Measurements from ENCODE around the gene RRP1. TPM values are rescaled to one million over a fixed set of nuclear protein-coding genes. Genes with fewer than 3 reads are reported as not detected.

The RRP1 gene
- total and polyA plus RNA-seq, 9 of the 15 experiments (the other 6 are each of a cell fraction or from before 2014, with no cell fraction given): 0.89 to 105 (median 51.6) TPM

DNA sequence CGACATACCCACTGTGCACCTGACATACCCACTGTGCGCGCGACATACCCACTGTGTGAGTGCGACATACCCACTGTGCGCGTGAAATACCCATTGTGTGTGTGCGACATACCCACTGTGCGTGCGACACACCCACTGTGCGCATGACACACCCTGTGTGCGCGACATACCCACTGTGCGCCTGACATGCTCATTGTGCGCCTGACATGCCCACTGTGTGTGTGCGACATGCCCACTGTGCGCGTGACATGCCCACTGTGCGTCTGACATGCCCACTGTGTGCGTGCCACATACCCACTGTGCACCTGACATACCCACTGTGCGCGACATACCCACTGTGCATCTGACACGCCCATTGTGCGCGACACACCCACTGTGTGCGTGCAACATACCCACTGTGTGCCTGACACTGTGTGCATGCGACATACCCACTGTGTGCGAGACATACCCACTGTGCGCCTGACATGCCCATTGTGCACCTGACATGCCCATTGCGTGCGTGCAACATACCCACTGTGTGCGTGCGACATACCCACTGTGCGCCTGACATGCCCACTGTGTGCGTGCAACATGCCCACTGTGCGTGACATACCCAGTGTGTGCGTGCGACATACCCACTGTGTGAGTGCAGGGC lies 2.5 kb upstream of the RRP1 start (continued):
- 0 out of 2 replicates have a peak, but pooled peaks have one; percentile 72 for TF ChIP-seq RBM14 (IDR thresholded peaks at IDR 0.05; ENCODE audit: borderline replicate concordance, insufficient read depth, low read depth, low read length)
- 0 out of 2 replicates have a peak, but pooled peaks have one; percentile 19 for TF ChIP-seq ZNF766 (CRISPR knock-in tag; conservative IDR thresholded peaks at IDR 0.05)
- 0 out of 2 replicates have a peak, but pooled peaks have one; percentile 3 for TF ChIP-seq KLF1 (tag; IDR thresholded peaks at IDR 0.05)
- no peak for TF ChIP-seq PML (IDR thresholded peaks at IDR 0.05; ENCODE audit: low read length)
- TF ChIP-seq SMAD4 (CRISPR knock-in tag; conservative IDR thresholded peaks at IDR 0.05): 0 out of 2 replicates have a peak, but pooled peaks have one; percentile 31
- TF ChIP-seq, protein P1, sequence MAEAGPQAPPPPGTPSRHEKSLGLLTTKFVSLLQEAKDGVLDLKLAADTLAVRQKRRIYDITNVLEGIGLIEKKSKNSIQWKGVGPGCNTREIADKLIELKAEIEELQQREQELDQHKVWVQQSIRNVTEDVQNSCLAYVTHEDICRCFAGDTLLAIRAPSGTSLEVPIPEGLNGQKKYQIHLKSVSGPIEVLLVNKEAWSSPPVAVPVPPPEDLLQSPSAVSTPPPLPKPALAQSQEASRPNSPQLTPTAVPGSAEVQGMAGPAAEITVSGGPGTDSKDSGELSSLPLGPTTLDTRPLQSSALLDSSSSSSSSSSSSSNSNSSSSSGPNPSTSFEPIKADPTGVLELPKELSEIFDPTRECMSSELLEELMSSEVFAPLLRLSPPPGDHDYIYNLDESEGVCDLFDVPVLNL (CRISPR knock-in tag; IDR thresholded peaks at IDR 0.05; ENCODE audit: low read depth): 0 out of 2 replicates have a peak, but pooled peaks have one; percentile 45
- TF ChIP-seq CBX1 (IDR thresholded peaks at IDR 0.05; ENCODE audit: low read depth): peak; percentile 98; the same call in 1 of the 2 replicates
- peak in 1 of 2 experiments; percentile 53; a peak in 1 of 4 replicates for TF ChIP-seq KDM4B (IDR thresholded peaks at IDR 0.05; ENCODE audit: borderline replicate concordance in 2 of 2, low read depth in 1 of 2)
- TF ChIP-seq, protein P2, sequence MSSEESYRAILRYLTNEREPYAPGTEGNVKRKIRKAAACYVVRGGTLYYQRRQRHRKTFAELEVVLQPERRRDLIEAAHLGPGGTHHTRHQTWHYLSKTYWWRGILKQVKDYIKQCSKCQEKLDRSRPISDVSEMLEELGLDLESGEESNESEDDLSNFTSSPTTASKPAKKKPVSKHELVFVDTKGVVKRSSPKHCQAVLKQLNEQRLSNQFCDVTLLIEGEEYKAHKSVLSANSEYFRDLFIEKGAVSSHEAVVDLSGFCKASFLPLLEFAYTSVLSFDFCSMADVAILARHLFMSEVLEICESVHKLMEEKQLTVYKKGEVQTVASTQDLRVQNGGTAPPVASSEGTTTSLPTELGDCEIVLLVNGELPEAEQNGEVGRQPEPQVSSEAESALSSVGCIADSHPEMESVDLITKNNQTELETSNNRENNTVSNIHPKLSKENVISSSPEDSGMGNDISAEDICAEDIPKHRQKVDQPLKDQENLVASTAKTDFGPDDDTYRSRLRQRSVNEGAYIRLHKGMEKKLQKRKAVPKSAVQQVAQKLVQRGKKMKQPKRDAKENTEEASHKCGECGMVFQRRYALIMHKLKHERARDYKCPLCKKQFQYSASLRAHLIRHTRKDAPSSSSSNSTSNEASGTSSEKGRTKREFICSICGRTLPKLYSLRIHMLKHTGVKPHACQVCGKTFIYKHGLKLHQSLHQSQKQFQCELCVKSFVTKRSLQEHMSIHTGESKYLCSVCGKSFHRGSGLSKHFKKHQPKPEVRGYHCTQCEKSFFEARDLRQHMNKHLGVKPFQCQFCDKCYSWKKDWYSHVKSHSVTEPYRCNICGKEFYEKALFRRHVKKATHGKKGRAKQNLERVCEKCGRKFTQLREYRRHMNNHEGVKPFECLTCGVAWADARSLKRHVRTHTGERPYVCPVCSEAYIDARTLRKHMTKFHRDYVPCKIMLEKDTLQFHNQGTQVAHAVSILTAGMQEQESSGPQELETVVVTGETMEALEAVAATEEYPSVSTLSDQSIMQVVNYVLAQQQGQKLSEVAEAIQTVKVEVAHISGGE (CRISPR knock-in tag; IDR thresholded peaks at IDR 0.05): peak in 1 of 3 experiments; percentile 15; a peak in 1 of 6 replicates
- no peak for TF ChIP-seq NFRKB (IDR thresholded peaks at IDR 0.05; ENCODE audit: low read depth)
- peak; percentile 93 for TF ChIP-seq ADNP (tag; IDR thresholded peaks at IDR 0.05)
- TF ChIP-seq CBX3 (IDR thresholded peaks at IDR 0.05; ENCODE audit: borderline replicate concordance in 1 of 2, low read length in 2 of 2): peak in 1 of 2 experiments; percentile 30; a peak in 2 of 3 replicates

All from K562 (cell line).